ENCODE results near the gene TBX5. TPM values are rescaled to one million over a fixed set of nuclear protein-coding genes. Genes with fewer than 3 reads are reported as not detected.

TBX5 gene
- total and polyA plus RNA-seq, 7 experiments from 2014 or later: not detected

GRCh38 chr12:114415525-114415868, 9.6 kb upstream of the TBX5 start:
- no peak for ATAC-seq
- no peak overlapping the region for H3K4me3 Mint-ChIP-seq
- CTCF ChIA-PET: no interaction called here

GRCh38 chr12:114414866-114415524, 9.1 kb upstream of the TBX5 start:
- H3K27ac ChIP-seq (ENCODE audit: low read depth, low read length): no peak overlapping the region
- no peak overlapping the region for H3K4me3 ChIP-seq (ENCODE audit: low read length)
- H3K9me3 ChIP-seq (ENCODE audit: control insufficient read depth in 2 of 3, low read length in 3 of 3): no peaks in the 10 kb centered on the region
- ChIA-PET CTCF (no interaction called here), POLR2A (no interaction called here)
- no peaks in the 10 kb centered on the region for H3K36me3 ChIP-seq (ENCODE audit: control insufficient read depth in 2 of 3, insufficient read depth in 3 of 3, low read length in 3 of 3)
- peaks cover 0 to 8% of the 10 kb centered on the region in 2 donors for H3K27me3 ChIP-seq (ENCODE audit: control insufficient read depth in 2 of 2, insufficient read depth in 2 of 2, low read length in 2 of 2)
- Mint-ChIP-seq H3K27me3 (peaks cover 52 to 88% (median 75%) of the 10 kb centered on the region in 5 donors), H3K4me3 (no peak overlapping the region), H3K9me3 (peaks cover 0 to 10% (median 6%) of the 10 kb centered on the region in 11 donors), H3K4me1 (peaks cover 0 to 7% (median 6%) of the 10 kb centered on the region in 7 donors), H3K36me3 (peaks cover 0 to 14% (median 0%) of the 10 kb centered on the region in 5 donors), H3K27ac (no peak overlapping the region)
- intact Hi-C loops (cut with micrococcal nuclease): no loop called here
- ATAC-seq: no peak
- DNase-seq: no peak
- no peaks in the 10 kb centered on the region for H3K4me1 ChIP-seq (ENCODE audit: control insufficient read depth in 2 of 2, insufficient read depth in 2 of 2, low read length in 2 of 2)

More at GRCh38 chr12:114415525-114415868, 9.6 kb upstream of the TBX5 start:
- Histone ChIP-seq H3K27me3 (ENCODE audit: control insufficient read depth in 2 of 2, insufficient read depth in 2 of 2, low read length in 2 of 2) (peaks cover 0 to 3% of the 10 kb centered on the region in 2 donors), H3K9me3 (ENCODE audit: control insufficient read depth in 2 of 3, low read length in 3 of 3) (no peaks in the 10 kb centered on the region), H3K4me3 (ENCODE audit: low read length) (no peak overlapping the region), H3K36me3 (ENCODE audit: control insufficient read depth in 2 of 3, insufficient read depth in 3 of 3, low read length in 3 of 3) (no peaks in the 10 kb centered on the region), H3K27ac (ENCODE audit: low read depth, low read length) (no peak overlapping the region), H3K4me1 (ENCODE audit: control insufficient read depth in 2 of 2, insufficient read depth in 2 of 2, low read length in 2 of 2) (no peaks in the 10 kb centered on the region)
- H3K27me3 Mint-ChIP-seq: peaks cover 47 to 84% (median 70%) of the 10 kb centered on the region in 5 donors
- H3K9me3 Mint-ChIP-seq: peaks cover 0 to 10% (median 4%) of the 10 kb centered on the region in 11 donors
- intact Hi-C loops (cut with micrococcal nuclease): no loop called here
- no peak for DNase-seq
- H3K4me1 Mint-ChIP-seq: peaks cover 0 to 7% (median under 1%) of the 10 kb centered on the region in 7 donors
- peaks cover 0 to 14% (median 0%) of the 10 kb centered on the region in 5 donors for H3K36me3 Mint-ChIP-seq
- H3K27ac Mint-ChIP-seq: no peak overlapping the region
- POLR2A ChIA-PET: interaction anchor here (0.6 kb wide), 1 partner anchor 718 kb away, joined by 3 read pairs; no protein-coding TSS in a partner anchor

GRCh38 chr12:114414031-114414865, 8.3 kb upstream of the TBX5 start:
- Mint-ChIP-seq H3K4me1 (peaks cover 2 to 10% (median 8%) of the 10 kb centered on the region in 7 donors), H3K9me3 (peaks cover 0 to 10% (median 6%) of the 10 kb centered on the region in 11 donors), H3K27me3 (peaks cover 60 to 91% (median 78%) of the 10 kb centered on the region in 5 donors), H3K36me3 (peaks cover 0 to 14% (median 0%) of the 10 kb centered on the region in 5 donors), H3K27ac (no peak overlapping the region), H3K4me3 (no peak overlapping the region)
- DNase-seq: no peak
- peaks cover 0 to 11% of the 10 kb centered on the region in 2 donors for H3K27me3 ChIP-seq (ENCODE audit: control insufficient read depth in 2 of 2, insufficient read depth in 2 of 2, low read length in 2 of 2)
- no peaks in the 10 kb centered on the region for H3K36me3 ChIP-seq (ENCODE audit: control insufficient read depth in 2 of 3, insufficient read depth in 3 of 3, low read length in 3 of 3)
- H3K4me3 ChIP-seq (ENCODE audit: low read length): no peak overlapping the region
- H3K9me3 ChIP-seq (ENCODE audit: control insufficient read depth in 2 of 3, low read length in 3 of 3): no peaks in the 10 kb centered on the region
- intact Hi-C loops (cut with micrococcal nuclease): no loop called here
- CTCF ChIA-PET: no interaction called here
- POLR2A ChIA-PET: no interaction called here
- no peak for ATAC-seq
- no peaks in the 10 kb centered on the region for H3K4me1 ChIP-seq (ENCODE audit: control insufficient read depth in 2 of 2, insufficient read depth in 2 of 2, low read length in 2 of 2)
- no peak overlapping the region for H3K27ac ChIP-seq (ENCODE audit: low read depth, low read length)

- Histone ChIP-seq H3K27ac (ENCODE audit: low read depth, low read length) (no peak overlapping the region), H3K9me3 (ENCODE audit: control insufficient read depth in 2 of 3, low read length in 3 of 3) (no peaks in the 10 kb centered on the region), H3K27me3 (ENCODE audit: control insufficient read depth in 2 of 2, insufficient read depth in 2 of 2, low read length in 2 of 2) (peaks cover 0 to 11% of the 10 kb centered on the region in 2 donors), H3K4me3 (ENCODE audit: low read length) (no peak overlapping the region), H3K4me1 (ENCODE audit: control insufficient read depth in 2 of 2, insufficient read depth in 2 of 2, low read length in 2 of 2) (no peaks in the 10 kb centered on the region), H3K36me3 (ENCODE audit: control insufficient read depth in 2 of 3, insufficient read depth in 3 of 3, low read length in 3 of 3) (no peaks in the 10 kb centered on the region)
- H3K9me3 Mint-ChIP-seq: peaks cover 0 to 10% (median 5%) of the 10 kb centered on the region in 11 donors
- no peak overlapping the region for H3K27ac Mint-ChIP-seq
- ATAC-seq (no peak), DNase-seq (no peak)
- intact Hi-C loops (cut with micrococcal nuclease): no loop called here
- peaks cover 70 to 95% (median 81%) of the 10 kb centered on the region in 5 donors for H3K27me3 Mint-ChIP-seq
- H3K4me1 Mint-ChIP-seq: peaks cover 5 to 19% (median 16%) of the 10 kb centered on the region in 7 donors
- CTCF ChIA-PET: no interaction called here
- H3K4me3 Mint-ChIP-seq: no peak overlapping the region
- H3K36me3 Mint-ChIP-seq: peaks cover 0 to 17% (median 0%) of the 10 kb centered on the region in 5 donors
- POLR2A ChIA-PET: no interaction called here
These were observed 7.1 kb upstream of the TBX5 start for GRCh38 chr12:114412825-114413749.

- H3K4me3 Mint-ChIP-seq: no peak overlapping the region
- peaks cover 0 to 17% (median 0%) of the 10 kb centered on the region in 5 donors for H3K36me3 Mint-ChIP-seq
- H3K27me3 ChIP-seq (ENCODE audit: control insufficient read depth in 2 of 2, insufficient read depth in 2 of 2, low read length in 2 of 2): peaks cover 0 to 11% of the 10 kb centered on the region in 2 donors
- peaks cover 78 to 95% (median 85%) of the 10 kb centered on the region in 5 donors for H3K27me3 Mint-ChIP-seq
- H3K4me3 ChIP-seq (ENCODE audit: low read length): no peak overlapping the region
- H3K4me1 Mint-ChIP-seq: peaks cover 5 to 23% (median 19%) of the 10 kb centered on the region in 7 donors
- DNase-seq (no peak), ATAC-seq (no peak)
- intact Hi-C loops (cut with micrococcal nuclease): no loop called here
- CTCF ChIA-PET: no interaction called here
- no peaks in the 10 kb centered on the region for H3K9me3 ChIP-seq (ENCODE audit: control insufficient read depth in 2 of 3, low read length in 3 of 3)
- peaks cover 0 to 9% (median 5%) of the 10 kb centered on the region in 11 donors for H3K9me3 Mint-ChIP-seq
- H3K36me3 ChIP-seq (ENCODE audit: control insufficient read depth in 2 of 3, insufficient read depth in 3 of 3, low read length in 3 of 3): no peaks in the 10 kb centered on the region
- H3K27ac ChIP-seq (ENCODE audit: low read depth, low read length): no peak overlapping the region
- POLR2A ChIA-PET: no interaction called here
- no peak overlapping the region for H3K27ac Mint-ChIP-seq
- H3K4me1 ChIP-seq (ENCODE audit: control insufficient read depth in 2 of 2, insufficient read depth in 2 of 2, low read length in 2 of 2): no peaks in the 10 kb centered on the region
These were observed 6.4 kb upstream of the TBX5 start for GRCh38 chr12:114412307-114412706.

- H3K27ac Mint-ChIP-seq: no peak overlapping the region
- DNase-seq: no peak
- no peak overlapping the region for H3K4me3 ChIP-seq (ENCODE audit: low read length)
- H3K36me3 Mint-ChIP-seq: peaks cover 0 to 11% (median 0%) of the 10 kb centered on the region in 5 donors
- peaks cover 0 to 14% of the 10 kb centered on the region in 2 donors for H3K27me3 ChIP-seq (ENCODE audit: control insufficient read depth in 2 of 2, insufficient read depth in 2 of 2, low read length in 2 of 2)
- no peak for ATAC-seq
- H3K9me3 ChIP-seq (ENCODE audit: control insufficient read depth in 2 of 3, low read length in 3 of 3): no peaks in the 10 kb centered on the region
- ChIA-PET POLR2A (no interaction called here), CTCF (no interaction called here)
- intact Hi-C loops (cut with micrococcal nuclease): no loop called here
- no peak overlapping the region for H3K27ac ChIP-seq (ENCODE audit: low read depth, low read length)
- no peaks in the 10 kb centered on the region for H3K36me3 ChIP-seq (ENCODE audit: control insufficient read depth in 2 of 3, insufficient read depth in 3 of 3, low read length in 3 of 3)
- H3K4me1 ChIP-seq (ENCODE audit: control insufficient read depth in 2 of 2, insufficient read depth in 2 of 2, low read length in 2 of 2): no peaks in the 10 kb centered on the region
- H3K27me3 Mint-ChIP-seq: peaks cover 81 to 95% (median 85%) of the 10 kb centered on the region in 5 donors
- peaks cover 0 to 8% (median 3%) of the 10 kb centered on the region in 11 donors for H3K9me3 Mint-ChIP-seq
- peaks cover 5 to 23% (median 19%) of the 10 kb centered on the region in 7 donors for H3K4me1 Mint-ChIP-seq
- H3K4me3 Mint-ChIP-seq: no peak overlapping the region
These were observed 5.3 kb upstream of the TBX5 start for GRCh38 chr12:114411071-114411837.
